ENCODE data around the gene PDE6H. TPM values are rescaled to one million over a fixed set of nuclear protein-coding genes. Genes with fewer than 3 reads are reported as not detected.

Gene PDE6H
- total and polyA plus RNA-seq, 10 of the 15 experiments (the other 5 are each of a cell fraction or from before 2014, with no cell fraction given): 0.16 TPM; not detected in 9

GRCh38 chr12:14938301-14938700, 34.5 kb upstream of the PDE6H start, which contains the start of gene ERP27:
ERP27 (minus strand) TSS chr12:14938537; CDS start chr12:14938508, 29 bp downstream.
- Histone ChIP-seq H3K4me2 (ENCODE audit: control insufficient read depth, insufficient read depth) (no peak within 1 kb of the TSS), H4K20me1 (ENCODE audit: control insufficient read depth, insufficient read depth) (no peaks in the 10 kb centered on the region), H3K79me2 (ENCODE audit: control insufficient read depth, insufficient read depth, low read length) (no peaks in the 10 kb centered on the region), H3K9ac (ENCODE audit: control insufficient read depth, insufficient read depth, low read length) (no peak within 1 kb of the TSS), H3K36me3 (ENCODE audit: control insufficient read depth in 2 of 2, insufficient read depth in 2 of 2, low read length in 1 of 2) (peaks cover 8% of the 10 kb centered on the region in 2 experiments), H3K9me3 (replicated peaks; ENCODE audit: control insufficient read depth, insufficient read depth, low read length) (no peaks in the 10 kb centered on the region), H3K27ac (ENCODE audit: control insufficient read depth, insufficient read depth) (peak within 1 kb of the TSS; percentile 6; the same call in 1 of the 2 replicates), H3K4me1 (ENCODE audit: control insufficient read depth, insufficient read depth, low read length) (no peaks in the 10 kb centered on the region; the same call in 1 of the 2 replicates), H3K27me3 (replicated peaks in 1 of 2; ENCODE audit: control insufficient read depth in 2 of 2, insufficient read depth in 2 of 2, low read length in 1 of 2) (no peaks in the 10 kb centered on the region), H2AFZ (ENCODE audit: control insufficient read depth, low read depth, low read length) (no peak within 1 kb of the TSS), H3K4me3 (no peak within 1 kb of the TSS)
- no peak for DNase-seq (ENCODE audit: low read depth, low spot score)
- ChIA-PET RAD21 (ENCODE audit: unreplicated experiment) (interaction anchor here (0.5 to 3.0 kb wide), 4 partner anchors 39 to 92 kb away, joined by 3 to 17 read pairs (median 4); no protein-coding TSS in a partner anchor), POLR2A (no interaction called here), CTCF (interaction anchor here (0.8 to 5.2 kb wide), 7 partner anchors 12 to 57 kb away, joined by 3 to 27 read pairs (median 6); no protein-coding TSS in a partner anchor), SMC1A (ENCODE audit: uncharacterized antibody, unreplicated experiment) (interaction anchor here (0.6 to 5.0 kb wide), 12 partner anchors 9 to 179 kb away, joined by 3 to 35 read pairs (median 4); no protein-coding TSS in a partner anchor)
- intact Hi-C loops (cut with micrococcal nuclease; ENCODE audit: unreplicated experiment) (loop anchor here (5.0 kb wide), 1 partner anchor 91 kb away; no protein-coding TSS in a partner anchor), in situ Hi-C loops (cut with MboI) (no loop called here)
- BruUV-seq (replicated peaks): no TSS peak
- 97% methylated on average over 3 of the region's 3 CpGs for WGBS (ENCODE audit: insufficient coverage, insufficient replicate concordance, low lambda C conversion rate, missing lambda C conversion rate)
- no peak for ATAC-seq
- TF ChIP-seq SIX5 (IDR thresholded peaks at IDR 0.05; ENCODE audit: low read depth, low read length, severe bottlenecking): no peak
- 0 out of 2 replicates have a peak, but pooled peaks have one; percentile 18 for TF ChIP-seq POLR2A (IDR thresholded peaks at IDR 0.05; ENCODE audit: low read depth, low read length)
- FAIRE-seq: no peak

GRCh38 chr12:14941369-14941768, 31.5 kb upstream of the PDE6H start:
- BruUV-seq (replicated peaks): no TSS peak
- RAD21 ChIA-PET (ENCODE audit: unreplicated experiment): no interaction called here
- in situ Hi-C loops (cut with MboI): no loop called here
- TF ChIP-seq POLR2AphosphoS5 (IDR thresholded peaks at IDR 0.05; ENCODE audit: low read length) (0 out of 2 replicates have a peak, but pooled peaks have one; percentile 25), MEF2B (IDR thresholded peaks at IDR 0.05; ENCODE audit: partially characterized antibody, poor library complexity, severe bottlenecking) (no peak), POLR2AphosphoS2 (IDR thresholded peaks at IDR 0.05; ENCODE audit: low read depth, low read length) (peak; percentile 75; the same call in 1 of the 2 replicates), YBX1 (IDR thresholded peaks at IDR 0.05) (no peak), MTA3 (IDR thresholded peaks at IDR 0.05; ENCODE audit: borderline replicate concordance, low read length) (peak; percentile 54; the same call in 1 of the 2 replicates)
- POLR2A ChIA-PET: no interaction called here
- Histone ChIP-seq H3K36me3 (ENCODE audit: control insufficient read depth in 2 of 2, insufficient read depth in 2 of 2, low read length in 1 of 2) (peaks cover 10 to 23% of the 10 kb centered on the region in 2 experiments), H3K9me3 (replicated peaks; ENCODE audit: control insufficient read depth, insufficient read depth, low read length) (no peaks in the 10 kb centered on the region), H3K9ac (ENCODE audit: control insufficient read depth, insufficient read depth, low read length) (no peak overlapping the region), H3K27ac (ENCODE audit: control insufficient read depth, insufficient read depth) (no peak overlapping the region), H2AFZ (ENCODE audit: control insufficient read depth, low read depth, low read length) (no peak overlapping the region), H3K27me3 (replicated peaks in 1 of 2; ENCODE audit: control insufficient read depth in 2 of 2, insufficient read depth in 2 of 2, low read length in 1 of 2) (no peaks in the 10 kb centered on the region), H3K79me2 (ENCODE audit: control insufficient read depth, insufficient read depth, low read length) (peaks cover 1% of the 10 kb centered on the region), H3K4me3 (no peak overlapping the region), H4K20me1 (ENCODE audit: control insufficient read depth, insufficient read depth) (no peaks in the 10 kb centered on the region), H3K4me1 (ENCODE audit: control insufficient read depth, insufficient read depth, low read length) (peaks cover 4% of the 10 kb centered on the region; the same call in 1 of the 2 replicates), H3K4me2 (ENCODE audit: control insufficient read depth, insufficient read depth) (no peak overlapping the region)
- DNase-seq (ENCODE audit: low read depth, low spot score): no peak
- WGBS (ENCODE audit: insufficient coverage, insufficient replicate concordance, low lambda C conversion rate, missing lambda C conversion rate): 71% methylated on average over 2 of the region's 2 CpGs
- intact Hi-C loops (cut with micrococcal nuclease; ENCODE audit: unreplicated experiment): no loop called here
- SMC1A ChIA-PET (ENCODE audit: uncharacterized antibody, unreplicated experiment): interaction anchor here (1.2 kb wide), 1 partner anchor 9 kb away, joined by 3 read pairs; no protein-coding TSS in a partner anchor
- FAIRE-seq: no peak
- no peak for ATAC-seq
- CTCF ChIA-PET: interaction anchor here (1.1 kb wide), 1 partner anchor 54 kb away, joined by 3 read pairs; no protein-coding TSS in a partner anchor
